Measurements from ENCODE around the gene SNAPIN. TPM values are rescaled to one million over a fixed set of nuclear protein-coding genes. Genes with fewer than 3 reads are reported as not detected.

The SNAPIN gene
- total RNA-seq, 6 experiments from 2014 or later: 14.6 to 33.2 (median 18.0) TPM

- Histone ChIP-seq H3K36me3 (no peaks in the 10 kb centered on the region), H3K4me1 (peaks cover 0 to 6% (median 0%) of the 10 kb centered on the region in 4 donors), H3K9me3 (no peaks in the 10 kb centered on the region), H3K27ac (no peak overlapping the region), H3K27me3 (no peaks in the 10 kb centered on the region), H3K4me3 (no peak overlapping the region)
- WGBS (ENCODE audit: insufficient coverage, low coverage, low lambda C conversion rate, missing lambda C conversion rate): 75% methylated on average over 6 of the region's 7 CpGs
- intact Hi-C loops (cut with DNase I): no loop called here
- no peak for TF ChIP-seq POLR2A (IDR thresholded peaks at IDR 0.05)
- TF ChIP-seq CTCF (IDR thresholded peaks at IDR 0.05): no peak
- peak in 1 of 3 donors; percentile 21 for DNase-seq
- peak in 3 of 4 donors; percentile 19 to 45 (median 33) for ATAC-seq
Measured at GRCh38 chr1:153623101-153623500, 35.4 kb upstream of the SNAPIN start.

GRCh38 chr1:153624965-153625611, 33.4 kb upstream of the SNAPIN start:
- DNase-seq: peak in 2 of 3 donors; percentile 1 to 13

GRCh38 chr1:153626477-153626903, 32.0 kb upstream of the SNAPIN start:
- H3K4me3 ChIP-seq: peak overlapping the region; percentile 29 to 52 (median 47)
- ATAC-seq (no peak), DNase-seq (peak in 2 of 3 donors; percentile 8 to 13)
- peaks cover 0 to 6% (median 2%) of the 10 kb centered on the region in 4 donors for H3K4me1 ChIP-seq
- H3K9me3 ChIP-seq: no peaks in the 10 kb centered on the region
- TF ChIP-seq POLR2A (IDR thresholded peaks at IDR 0.05): no peak
- no peak for TF ChIP-seq CTCF (IDR thresholded peaks at IDR 0.05)
- no peaks in the 10 kb centered on the region for H3K36me3 ChIP-seq
- peak overlapping the region; percentile 71 to 80 (median 73) for H3K27ac ChIP-seq
- no peaks in the 10 kb centered on the region for H3K27me3 ChIP-seq
- intact Hi-C loops (cut with DNase I): no loop called here
- 40% methylated on average over 1 of the region's 3 CpGs for WGBS (ENCODE audit: insufficient coverage, low coverage, low lambda C conversion rate, missing lambda C conversion rate)

More at GRCh38 chr1:153624965-153625611, 33.4 kb upstream of the SNAPIN start:
- H3K4me1 ChIP-seq: peaks cover 0 to 6% (median 0%) of the 10 kb centered on the region in 4 donors
- 88% methylated on average over 5 of the region's 10 CpGs for WGBS (ENCODE audit: insufficient coverage, low coverage, low lambda C conversion rate, missing lambda C conversion rate)
- intact Hi-C loops (cut with DNase I): no loop called here
- ATAC-seq: no peak
- H3K27ac ChIP-seq: no peak overlapping the region
- H3K4me3 ChIP-seq: no peak overlapping the region
- H3K9me3 ChIP-seq: no peaks in the 10 kb centered on the region
- no peaks in the 10 kb centered on the region for H3K36me3 ChIP-seq
- no peaks in the 10 kb centered on the region for H3K27me3 ChIP-seq
- TF ChIP-seq POLR2A (IDR thresholded peaks at IDR 0.05) (no peak), CTCF (IDR thresholded peaks at IDR 0.05) (no peak)

- Histone ChIP-seq H3K27me3 (no peaks in the 10 kb centered on the region), H3K4me3 (peak within 1 kb of the TSS; percentile 29 to 52 (median 47)), H3K36me3 (no peaks in the 10 kb centered on the region), H3K27ac (peak within 1 kb of the TSS; percentile 71 to 80 (median 73)), H3K4me1 (peaks cover 0 to 6% (median 2%) of the 10 kb centered on the region in 4 donors), H3K9me3 (no peaks in the 10 kb centered on the region)
- peak; percentile 75 to 79 (median 75) for DNase-seq
- TF ChIP-seq POLR2A (IDR thresholded peaks at IDR 0.05) (peak; percentile 46), CTCF (IDR thresholded peaks at IDR 0.05) (peak in 3 of 4 donors; percentile 40 to 44 (median 41))
- intact Hi-C loops (cut with DNase I): no loop called here
- ATAC-seq: peak; percentile 65 to 75 (median 72)
- WGBS (ENCODE audit: insufficient coverage, low coverage, low lambda C conversion rate, missing lambda C conversion rate): 13% methylated on average over 11 of the region's 28 CpGs
Measured at GRCh38 chr1:153626904-153627714, 31.4 kb upstream of the SNAPIN start, which contains the start of gene S100A13. Gene S100A13, minus strand, starts transcription at chr1:153627505. Its CDS starts 1,033 bp downstream, at chr1:153626472.

Measured in right lobe of liver (tissue), 6 donors.